Kidney capillary endothelial cell (primary cell): Measurements from ENCODE around the gene OLFM2.
"Not testable (repeated sequence)": the region's sequence is repeated elsewhere in the genome, so short reads cannot be mapped to it uniquely, and the experiment has no call there.

Source experiments
- DNase-seq: peaks from one replicate; pipeline ENCODE4 v3.0.0-alpha.2; 2018; ENCODE audit warnings: low spot score

Gene OLFM2

DNA sequence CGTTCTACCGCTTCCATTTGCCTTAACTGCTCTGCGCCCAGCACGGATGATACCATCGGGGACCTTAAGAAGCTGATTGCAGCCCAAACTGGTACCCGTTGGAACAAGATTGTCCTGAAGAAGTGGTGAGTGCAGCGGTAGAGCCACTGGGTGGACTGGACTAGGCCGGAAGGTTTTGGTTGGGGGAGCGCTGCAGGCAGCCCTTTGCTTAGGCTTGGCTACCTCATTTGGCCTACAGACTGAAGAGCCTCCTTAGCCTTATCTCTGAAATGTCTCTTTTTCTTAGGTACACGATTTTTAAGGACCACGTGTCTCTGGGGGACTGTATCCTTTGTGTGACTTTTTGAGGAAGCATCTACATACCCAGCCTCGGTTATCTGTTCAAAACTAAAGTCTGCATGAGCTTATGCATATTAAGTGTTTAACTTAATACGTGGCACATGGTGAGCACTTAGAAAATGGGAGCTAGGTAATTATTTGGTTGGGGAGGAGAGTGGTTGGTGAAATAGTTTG lies 107.7 kb downstream of the OLFM2 start:
- no peak for DNase-seq

DNA sequence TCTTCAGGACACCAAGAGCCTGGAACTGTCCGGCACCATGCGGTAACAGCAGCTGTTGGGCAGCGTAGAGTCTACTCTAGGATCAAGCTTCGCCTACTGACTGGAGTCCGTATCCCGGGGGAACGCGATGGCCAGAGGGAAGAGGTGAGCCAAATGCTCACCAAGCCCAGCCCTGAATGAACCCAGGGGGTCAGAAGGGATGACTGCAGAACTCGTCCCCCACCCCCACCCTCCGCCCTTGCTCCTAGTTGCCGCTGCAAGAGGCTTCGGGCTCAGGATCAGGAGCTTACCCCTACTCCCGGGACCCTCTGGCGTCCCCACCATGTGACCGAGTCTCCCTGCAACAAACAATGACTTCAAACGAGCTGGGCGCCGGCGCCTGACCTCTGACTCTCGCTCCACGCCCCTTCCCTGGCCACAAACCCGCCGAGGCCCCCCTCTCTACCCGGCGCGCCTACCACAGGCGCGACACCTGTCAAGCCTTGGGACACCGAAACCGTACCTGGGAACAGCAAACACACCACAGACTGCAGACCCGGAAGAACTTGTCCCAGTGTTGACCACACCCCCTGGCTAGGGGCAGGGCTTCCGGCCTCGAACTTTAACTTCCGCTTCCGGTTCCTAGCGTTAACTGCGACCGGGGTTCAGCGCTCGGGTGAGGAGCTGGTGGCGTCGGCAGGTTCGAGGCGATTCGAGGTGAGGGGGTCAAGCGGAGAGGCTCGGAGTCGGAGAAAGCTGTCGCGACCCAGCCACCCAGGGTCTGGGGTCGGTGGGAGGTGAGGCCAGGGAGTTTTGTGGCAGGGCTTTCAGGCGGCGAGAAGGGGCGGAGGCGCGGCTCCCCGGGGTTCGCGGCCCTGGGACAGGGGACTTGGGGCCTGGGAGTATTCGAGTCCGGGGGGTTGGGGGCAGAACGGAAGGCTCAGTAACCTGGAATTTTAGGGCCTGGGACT lies 108.8 kb downstream of the OLFM2 start, which contains the start of gene UBL5:
Gene UBL5 (plus strand): TSS at position 630 of the 950 bp plus-strand sequence. CDS start 420 bp downstream, outside the sequence.
- DNase-seq, result peak; percentile 75

DNA sequence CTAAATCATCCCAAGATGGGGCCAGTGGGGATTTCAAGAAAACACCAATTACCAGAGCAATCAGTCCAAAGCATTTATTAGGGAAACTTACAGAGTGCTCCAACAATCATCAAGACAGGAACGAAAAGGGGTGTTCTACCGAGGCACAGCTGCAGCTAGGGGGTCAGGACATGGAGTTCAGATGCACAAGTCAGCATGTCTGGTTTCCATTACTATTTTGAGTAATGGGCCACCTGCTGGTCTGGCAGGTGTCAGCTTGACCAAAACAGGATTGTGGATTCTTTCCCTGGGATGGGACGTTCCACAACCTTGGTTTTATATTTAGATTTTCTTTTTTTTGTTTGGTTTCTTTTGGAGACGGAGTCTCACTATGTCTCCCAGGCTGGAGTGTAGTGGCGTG lies 112.5 kb downstream of the OLFM2 start:
- DNase-seq, result no peak

DNA sequence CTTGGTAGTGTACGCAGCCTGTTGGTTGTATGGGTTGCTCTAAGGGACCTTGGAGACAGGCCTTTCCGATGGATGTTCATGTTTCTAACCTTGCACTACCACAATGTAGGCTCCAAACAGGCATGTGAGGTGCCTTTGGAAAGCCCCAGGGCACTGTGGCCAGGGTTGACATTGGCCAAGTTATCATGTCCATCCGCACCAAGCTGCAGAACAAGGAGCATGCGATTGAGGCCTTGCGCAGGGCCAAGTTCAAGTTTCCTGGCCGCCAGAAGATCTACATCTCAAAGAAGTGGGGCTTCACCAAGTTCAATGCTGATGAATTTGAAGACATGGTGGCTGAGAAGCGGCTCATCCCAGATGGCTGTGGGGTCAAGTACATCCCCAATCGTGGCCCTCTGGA lies 116.3 kb downstream of the OLFM2 start:
- not testable (repeated sequence) for DNase-seq

DNA sequence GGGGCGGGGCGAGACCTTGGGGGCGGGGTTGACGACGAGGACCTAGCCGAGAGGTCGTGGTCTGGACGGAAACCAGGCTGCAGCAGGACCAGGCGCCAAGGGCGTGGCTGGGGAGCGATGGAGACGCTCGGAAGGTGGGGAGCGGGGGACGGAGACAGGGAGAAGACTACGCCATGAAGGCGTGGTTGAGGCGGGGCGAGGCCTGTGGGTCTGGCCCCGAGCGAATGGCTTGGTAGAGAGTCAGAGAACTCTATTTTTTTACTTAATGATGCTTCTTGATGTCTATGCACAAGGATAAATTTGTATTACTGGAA lies 116.8 kb downstream of the OLFM2 start:
- no peak for DNase-seq

DNA sequence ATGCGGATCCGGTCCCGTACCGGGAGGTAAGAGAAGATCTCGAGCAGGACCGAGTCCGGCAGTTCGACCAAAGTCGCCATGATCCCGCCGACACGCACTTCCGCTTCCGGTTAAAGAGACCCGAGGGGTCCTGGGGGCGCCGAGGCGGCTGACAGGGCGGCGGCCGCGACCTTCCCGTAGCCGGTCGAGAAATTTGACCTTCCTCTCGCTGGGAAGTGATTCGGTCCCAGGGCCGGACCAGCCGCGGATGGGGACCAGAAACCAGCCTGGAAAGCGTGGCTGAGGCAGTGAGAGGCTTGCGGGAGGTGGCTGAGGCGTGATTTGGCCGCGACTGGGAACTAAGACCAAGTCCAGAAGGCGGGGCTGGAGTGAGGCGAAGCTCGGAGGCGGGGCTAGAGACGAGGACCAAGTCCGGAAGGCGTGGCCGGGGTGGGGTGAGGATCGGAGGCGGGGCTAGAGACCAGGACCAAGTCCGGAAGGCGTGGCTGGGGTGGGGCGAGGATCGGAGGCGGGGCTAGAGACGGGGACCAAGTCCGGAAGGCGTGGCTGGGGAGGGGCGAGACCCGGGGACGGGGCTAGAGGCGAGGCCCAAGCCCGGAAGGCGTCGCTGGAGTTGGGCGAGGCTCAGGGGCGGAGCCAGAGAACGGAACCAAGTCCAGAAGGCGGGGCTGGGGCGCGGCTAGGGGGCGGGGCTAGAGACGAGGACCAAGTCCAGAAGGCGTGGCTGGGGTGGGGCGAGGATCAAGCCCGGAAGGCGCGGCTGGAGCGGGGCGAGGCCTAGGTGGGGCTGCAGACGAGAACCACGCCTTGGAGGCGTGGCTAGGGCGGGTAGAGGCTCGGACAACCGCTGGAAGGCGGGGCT lies 117.3 kb downstream of the OLFM2 start, which contains the start of gene FBXL12:
Gene FBXL12 (minus strand): TSS at position 346 of the 862 bp plus-strand sequence. CDS start 266 bp downstream, at position 80.
- peak; percentile 99 for DNase-seq

DNA sequence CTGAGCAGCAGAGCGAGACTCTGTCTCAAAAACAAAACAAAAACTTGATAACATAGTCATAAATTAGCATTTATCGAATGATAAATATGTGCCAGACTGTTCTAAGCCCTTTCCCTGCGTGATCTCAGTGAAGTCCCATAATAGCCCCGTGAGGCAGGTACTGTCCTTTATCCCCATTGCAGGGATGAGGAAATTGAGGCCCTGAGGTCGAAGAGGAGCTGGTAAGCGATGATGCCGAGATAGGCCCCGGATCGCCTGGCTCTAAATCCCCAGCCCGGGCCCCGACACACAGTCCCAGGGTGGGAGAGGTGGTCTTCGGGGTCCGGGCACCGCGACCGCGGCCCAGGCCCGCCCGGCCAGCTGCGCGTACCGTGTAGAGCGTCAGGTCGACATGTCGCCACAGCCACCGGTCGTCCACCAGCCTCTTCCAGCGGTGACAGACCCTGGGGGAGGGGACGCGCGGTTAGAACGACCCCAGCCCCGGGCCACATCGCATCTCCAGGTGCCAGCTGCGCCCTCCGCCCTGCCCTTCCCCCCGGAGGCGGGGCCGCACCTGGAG lies 118.1 kb downstream of the OLFM2 start:
- no peak for DNase-seq

DNA sequence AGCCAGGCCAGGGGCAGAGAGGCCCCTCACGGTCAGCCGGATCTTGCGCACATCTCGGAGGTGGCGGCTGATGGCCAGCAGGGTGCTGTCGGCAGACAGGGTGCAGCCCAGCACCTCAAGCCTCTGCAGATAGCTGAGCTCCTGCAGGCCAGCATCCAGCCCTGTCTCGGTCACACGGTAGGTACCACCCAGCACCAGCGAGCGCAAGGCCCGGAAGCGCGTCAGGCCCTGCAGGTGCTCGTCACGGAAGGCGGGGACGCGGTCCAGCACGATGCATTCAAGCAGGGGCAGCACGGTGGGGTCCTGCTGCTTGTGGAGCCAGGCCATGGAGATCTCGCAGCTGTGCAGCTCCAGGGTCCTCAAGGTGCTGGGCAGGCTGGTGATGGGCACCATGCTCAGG lies 125.2 kb downstream of the OLFM2 start:
- no peak for DNase-seq

DNA sequence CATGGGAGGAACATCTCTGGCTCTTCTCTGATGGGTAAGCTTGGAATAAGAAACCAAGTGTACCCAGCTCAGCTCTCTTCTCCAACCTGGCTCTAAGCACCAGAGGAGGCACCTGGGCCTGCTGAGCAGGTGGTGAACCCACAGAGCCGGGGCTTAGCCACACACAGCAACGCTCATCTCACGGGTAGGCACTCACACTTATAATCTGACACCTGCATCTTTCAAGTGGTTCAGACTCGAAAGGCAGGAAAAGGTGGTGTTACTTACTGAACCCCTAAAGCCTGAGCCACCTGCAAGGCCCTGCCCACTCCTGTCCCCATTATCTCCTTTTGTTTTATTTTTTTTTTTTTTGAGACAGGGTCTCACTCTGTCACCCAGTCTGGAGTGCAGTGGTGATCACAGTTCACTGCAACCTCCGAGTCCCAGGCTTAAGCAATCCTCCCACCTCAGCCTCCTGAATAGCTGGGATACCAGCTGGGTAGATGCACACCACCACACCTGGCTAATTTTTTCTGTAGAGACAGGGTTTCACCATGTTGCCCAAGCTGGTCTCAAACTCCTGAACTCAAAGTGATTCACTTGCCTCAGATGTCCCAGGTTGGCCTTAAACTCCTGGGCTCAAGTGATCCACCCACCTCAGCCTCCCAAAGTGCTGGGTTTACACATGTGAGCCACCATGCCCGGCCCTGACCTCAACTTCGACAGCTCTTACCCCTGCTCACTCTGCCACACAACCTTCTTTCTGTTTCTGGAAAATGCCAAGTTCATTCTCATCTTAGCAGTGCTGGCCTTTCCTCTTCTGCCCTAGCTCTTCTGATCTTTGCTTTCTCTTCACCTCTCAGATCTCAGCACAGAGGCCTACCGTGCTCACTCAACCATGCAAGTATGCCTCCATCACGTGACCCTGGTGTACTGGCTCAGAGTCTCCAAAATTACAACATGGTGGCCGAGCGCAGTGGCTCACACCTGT lies 127.2 kb downstream of the OLFM2 start:
- DNase-seq, result no peak

DNA sequence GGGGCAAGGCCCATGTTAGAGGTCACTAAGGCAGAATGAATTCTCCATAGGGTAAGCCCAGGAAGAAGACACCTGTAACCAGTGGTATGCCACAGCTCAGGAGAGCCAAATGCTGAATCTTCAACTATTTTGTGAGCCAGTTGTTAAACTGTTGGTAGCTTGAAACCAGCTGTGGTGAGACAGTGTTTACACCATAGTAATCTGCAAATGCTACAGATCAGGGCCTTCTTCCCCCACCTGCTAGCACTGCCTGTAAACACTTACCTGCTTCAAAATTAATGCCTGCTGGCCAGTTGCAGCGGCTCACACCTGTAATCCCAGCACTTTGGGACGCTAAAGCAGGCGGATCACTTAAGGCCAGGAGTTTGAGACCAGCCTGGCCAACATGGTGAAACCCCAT lies 129.5 kb downstream of the OLFM2 start:
- DNase-seq, result no peak
